ENCODE data around the gene ECI2.
"Not testable (repeated sequence)": the region's sequence is repeated elsewhere in the genome, so short reads cannot be mapped to it uniquely, and the experiment has no call there.

The ECI2 gene

GRCh38 chr6:4113649-4114048 lies 21.7 kb downstream of the ECI2 start:
- Histone ChIP-seq H3K9me2 (replicated peaks; ENCODE audit: low read depth, low read length) (no peaks in the 10 kb centered on the region), H3K4me3 (ENCODE audit: low read length, poor library complexity, severe bottlenecking) (no peak overlapping the region), H3K4me2 (ENCODE audit: low read depth, low read length, poor library complexity, severe bottlenecking) (no peak overlapping the region), H3K27me3 (ENCODE audit: insufficient read depth, low read length, poor library complexity, severe bottlenecking) (no peaks in the 10 kb centered on the region), H2AFZ (ENCODE audit: low read length) (no peak overlapping the region), H3K36me3 (ENCODE audit: insufficient read depth, low read length) (peaks cover 32% of the 10 kb centered on the region; the same call in 1 of the 2 replicates), H3K9me3 (ENCODE audit: insufficient read depth, low read depth, low read length) (peaks cover 7% of the 10 kb centered on the region; the same call in 1 of the 2 replicates), H3F3A (ENCODE audit: low read depth) (no peaks in the 10 kb centered on the region), H3K4me1 (ENCODE audit: insufficient read depth, low read length, poor library complexity, severe bottlenecking) (no peaks in the 10 kb centered on the region), H4K20me1 (ENCODE audit: insufficient read depth, low read length, poor library complexity, severe bottlenecking) (no peaks in the 10 kb centered on the region), H3K79me2 (ENCODE audit: insufficient read depth, low read length) (no peaks in the 10 kb centered on the region), H3K9ac (ENCODE audit: low read depth, low read length, poor library complexity, severe bottlenecking) (no peak overlapping the region)
- no peak for TF ChIP-seq EZH2phosphoT487 (IDR thresholded peaks at IDR 0.05; ENCODE audit: borderline replicate concordance)
- TF ChIP-seq CTCF (conservative IDR thresholded peaks at IDR 0.05; ENCODE audit: low read length): no peak

GRCh38 chr6:4112366-4112765 lies 23.0 kb downstream of the ECI2 start:
- H3K9me2 ChIP-seq (replicated peaks; ENCODE audit: low read depth, low read length): no peaks in the 10 kb centered on the region

GRCh38 chr6:4109363-4109815 lies 26.0 kb downstream of the ECI2 start:
- not testable (repeated sequence) for H3K4me2 ChIP-seq (ENCODE audit: low read depth, low read length, poor library complexity, severe bottlenecking)

More at GRCh38 chr6:4112366-4112765, 23.0 kb downstream of the ECI2 start:
- Histone ChIP-seq H3K27me3 (ENCODE audit: insufficient read depth, low read length, poor library complexity, severe bottlenecking) (no peaks in the 10 kb centered on the region), H3F3A (ENCODE audit: low read depth) (no peaks in the 10 kb centered on the region), H3K4me2 (ENCODE audit: low read depth, low read length, poor library complexity, severe bottlenecking) (no peak overlapping the region), H3K79me2 (ENCODE audit: insufficient read depth, low read length) (no peaks in the 10 kb centered on the region), H3K36me3 (ENCODE audit: insufficient read depth, low read length) (peaks cover 26% of the 10 kb centered on the region; the same call in 1 of the 2 replicates), H3K4me3 (ENCODE audit: low read length, poor library complexity, severe bottlenecking) (no peak overlapping the region), H3K4me1 (ENCODE audit: insufficient read depth, low read length, poor library complexity, severe bottlenecking) (no peaks in the 10 kb centered on the region), H2AFZ (ENCODE audit: low read length) (no peak overlapping the region), H3K9me3 (ENCODE audit: insufficient read depth, low read depth, low read length) (peaks cover 7% of the 10 kb centered on the region; the same call in 1 of the 2 replicates), H3K9ac (ENCODE audit: low read depth, low read length, poor library complexity, severe bottlenecking) (no peak overlapping the region), H4K20me1 (ENCODE audit: insufficient read depth, low read length, poor library complexity, severe bottlenecking) (no peaks in the 10 kb centered on the region)
- TF ChIP-seq CTCF (conservative IDR thresholded peaks at IDR 0.05; ENCODE audit: low read length) (no peak), EZH2phosphoT487 (IDR thresholded peaks at IDR 0.05; ENCODE audit: borderline replicate concordance) (no peak)

GRCh38 chr6:4108561-4109093 lies 26.7 kb downstream of the ECI2 start:
- H3K4me3 ChIP-seq (ENCODE audit: low read length, poor library complexity, severe bottlenecking): no peak overlapping the region
- no peaks in the 10 kb centered on the region for H3K36me3 ChIP-seq (ENCODE audit: insufficient read depth, low read length)
- no peaks in the 10 kb centered on the region for H3F3A ChIP-seq (ENCODE audit: low read depth)
- no peaks in the 10 kb centered on the region for H4K20me1 ChIP-seq (ENCODE audit: insufficient read depth, low read length, poor library complexity, severe bottlenecking)
- no peaks in the 10 kb centered on the region for H3K9me2 ChIP-seq (replicated peaks; ENCODE audit: low read depth, low read length)
- H3K9me3 ChIP-seq (ENCODE audit: insufficient read depth, low read depth, low read length): peaks cover 7% of the 10 kb centered on the region; the same call in 1 of the 2 replicates
- no peak for TF ChIP-seq EZH2phosphoT487 (IDR thresholded peaks at IDR 0.05; ENCODE audit: borderline replicate concordance)
- no peak for TF ChIP-seq CTCF (conservative IDR thresholded peaks at IDR 0.05; ENCODE audit: low read length)
- no peaks in the 10 kb centered on the region for H3K79me2 ChIP-seq (ENCODE audit: insufficient read depth, low read length)
- H3K4me2 ChIP-seq (ENCODE audit: low read depth, low read length, poor library complexity, severe bottlenecking): no peak overlapping the region
- no peaks in the 10 kb centered on the region for H3K27me3 ChIP-seq (ENCODE audit: insufficient read depth, low read length, poor library complexity, severe bottlenecking)
- H3K4me1 ChIP-seq (ENCODE audit: insufficient read depth, low read length, poor library complexity, severe bottlenecking): no peaks in the 10 kb centered on the region
- no peak overlapping the region for H2AFZ ChIP-seq (ENCODE audit: low read length)
- H3K9ac ChIP-seq (ENCODE audit: low read depth, low read length, poor library complexity, severe bottlenecking): no peak overlapping the region

More at GRCh38 chr6:4109363-4109815, 26.0 kb downstream of the ECI2 start:
- H4K20me1 ChIP-seq (ENCODE audit: insufficient read depth, low read length, poor library complexity, severe bottlenecking); H3K27me3 ChIP-seq (ENCODE audit: insufficient read depth, low read length, poor library complexity, severe bottlenecking); H3F3A ChIP-seq (ENCODE audit: low read depth); H3K4me3 ChIP-seq (ENCODE audit: low read length, poor library complexity, severe bottlenecking); H3K79me2 ChIP-seq (ENCODE audit: insufficient read depth, low read length); H3K9me3 ChIP-seq (ENCODE audit: insufficient read depth, low read depth, low read length); H2AFZ ChIP-seq (ENCODE audit: low read length); H3K9me2 ChIP-seq (replicated peaks; ENCODE audit: low read depth, low read length); H3K9ac ChIP-seq (ENCODE audit: low read depth, low read length, poor library complexity, severe bottlenecking); H3K4me1 ChIP-seq (ENCODE audit: insufficient read depth, low read length, poor library complexity, severe bottlenecking); H3K36me3 ChIP-seq (ENCODE audit: insufficient read depth, low read length): not testable (repeated sequence)

All from Loucy (cell line).